Aorta (tissue), 5 donors: ENCODE measurements around the gene RCVRN. TPM values are rescaled to one million over a fixed set of nuclear protein-coding genes. Genes with fewer than 3 reads are reported as not detected.

Experiments
- ATAC-seq: fragments of 200-7000 bp; cut with Tn5 transposase; one replicate; pipeline ENCODE4 v1.9.1; 2022; ENCODE audit warnings: moderate library complexity; ENCODE audit not compliant: low FRiP score
- DNase-seq, 2 donors: peaks; one replicate each; pipeline ENCODE4 v3.0.0-alpha.2; 2020
- H3K27ac ChIP-seq, 2 donors: one replicate each; pipeline ENCODE4 v1.5.1; 2013; ENCODE audit warnings: low read length in 2 of 2, mild to moderate bottlenecking in 2 of 2, moderate library complexity in 2 of 2, control low read depth in 1 of 2, inconsistent platforms in 1 of 2, low read depth in 1 of 2
- H3K27me3 ChIP-seq, 2 donors: one replicate each; pipeline ENCODE4 v1.6.1; 2013; ENCODE audit warnings: control low read depth in 1 of 2, low read length in 1 of 2, mild to moderate bottlenecking in 1 of 2, moderate library complexity in 1 of 2; ENCODE audit not compliant: insufficient read depth in 2 of 2, control insufficient read depth in 1 of 2
- H3K36me3 ChIP-seq, 2 donors: one replicate each; pipeline ENCODE4 v1.6.1; 2013; ENCODE audit warnings: control low read depth in 1 of 2, low read length in 1 of 2, mild to moderate bottlenecking in 1 of 2; ENCODE audit not compliant: insufficient read depth in 2 of 2, control insufficient read depth in 1 of 2
- H3K4me1 ChIP-seq, 2 donors: one replicate each; pipeline ENCODE4 v1.6.1; 2013; ENCODE audit warnings: low read length in 2 of 2, control low read depth in 1 of 2, mild to moderate bottlenecking in 1 of 2, moderate library complexity in 1 of 2; ENCODE audit not compliant: insufficient read depth in 2 of 2, control insufficient read depth in 1 of 2
- H3K4me3 ChIP-seq, 2 donors: one replicate each; pipeline ENCODE4 v1.5.1; 2013; ENCODE audit warnings: low read length in 2 of 2, control low read depth in 1 of 2, mild to moderate bottlenecking in 1 of 2
- H3K9me3 ChIP-seq: one replicate; pipeline ENCODE4 v1.6.1; 2013; ENCODE audit warnings: mild to moderate bottlenecking, low read length; ENCODE audit not compliant: control insufficient read depth
- whole genome bisulfite sequencing, 2 donors: extraction: QIAGEN DNeasy Blood & Tissue Kit; methylation state at CpG; one replicate each; pipeline ENCODE4 v1.1.7; 2013; 5-methylcytosine and 5-hydroxymethylcytosine counted together
- intact Hi-C, 2 donors: fragments of 100-400 bp; cut with DNase I; formaldehyde crosslinking; loops; one replicate each; pipeline versions ENCODE4 v1.14.2 to v1.15.0; 2022
- polyA plus RNA-seq, 2 donors: library from polyadenylated mRNA; stranded (reverse); fragments of 200-250 nt; gene quantifications; one replicate each; pipeline ENCODE4 v1.2.3, GENCODE V29; 2013
- total RNA-seq, 2 donors: library from RNA; stranded (reverse); fragmentation: NEBNext Ultra II Directional; extraction: Animal tissue kit (Norgen Biotek cat#: 25700); gene quantifications; one replicate each; pipeline ENCODE4 v1.2.1, GENCODE V29; 2021
- donor health status: healthy with polysubstance abuse.
- donor health status: Bipolar disorder and iron deficiency.
- donor health status: DM: no; HTN: no; CAD: no.
- donor health status: DM: no; HTN: no; CAD: no.
- donor health status: DM: yes; HTN: yes; CAD: no.

Gene RCVRN
- total and polyA plus RNA-seq, 4 donors, result 0.23 to 1.0 TPM; not detected in 2

DNA sequence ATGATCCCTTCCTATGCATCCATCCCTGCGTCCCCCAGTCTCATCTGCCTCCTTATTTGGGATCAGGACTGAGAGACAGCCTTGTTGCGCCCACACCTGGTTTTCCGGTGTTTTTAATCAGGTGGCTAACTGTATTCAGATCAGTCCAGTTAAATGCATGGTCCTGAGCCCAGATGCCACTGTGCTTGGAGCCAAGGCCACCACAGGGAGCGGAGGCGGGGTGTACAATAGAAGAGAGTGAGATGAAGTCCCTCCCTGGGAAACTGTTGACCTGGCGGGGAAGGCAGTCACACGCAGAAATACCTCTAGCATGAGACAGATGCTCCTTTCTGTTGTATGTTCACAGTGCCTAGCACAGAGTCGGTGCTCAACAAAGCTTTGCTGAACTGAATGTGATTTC, 6.3 kb downstream of the RCVRN start:
- no peak for ATAC-seq
- 94% methylated on average over 8 of the region's 8 CpGs for WGBS, 2 donors
- Histone ChIP-seq H3K36me3 (no peaks in the 10 kb centered on the region), H3K27ac (no peak overlapping the region), H3K9me3 (peaks cover 2% of the 10 kb centered on the region), H3K27me3 (no peaks in the 10 kb centered on the region), H3K4me1 (no peaks in the 10 kb centered on the region), H3K4me3 (no peak overlapping the region)
- DNase-seq, result no peak
- intact Hi-C loops, result no loop called here

DNA sequence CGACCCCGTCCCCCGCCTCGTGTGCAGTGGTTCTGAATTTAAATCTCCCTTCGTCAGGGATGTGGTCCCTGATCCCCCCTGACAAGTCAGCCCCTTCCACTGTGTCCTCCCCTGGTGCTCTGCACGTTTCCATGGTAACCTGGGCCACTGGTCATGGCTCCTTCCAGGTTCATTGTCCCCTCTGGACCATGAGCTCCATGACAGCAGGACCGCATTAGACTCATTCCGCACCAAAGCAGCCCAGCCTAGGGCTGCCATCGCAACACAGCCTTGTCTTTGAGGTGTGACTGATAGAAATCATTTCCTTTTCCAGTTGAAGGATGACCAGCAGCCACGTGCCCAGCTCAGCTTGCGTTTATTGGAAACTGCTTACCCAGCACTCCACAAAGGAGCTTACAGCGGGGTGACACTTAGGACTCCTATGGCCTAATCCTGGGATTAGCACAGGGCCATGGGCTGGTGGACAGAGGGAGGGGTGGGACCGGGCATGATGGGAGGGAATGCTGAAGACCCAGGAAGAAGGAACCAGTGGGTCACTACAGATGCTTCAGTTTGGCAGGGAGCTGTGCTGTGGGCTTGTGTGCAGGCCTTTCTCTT, 7.6 kb downstream of the RCVRN start:
- Histone ChIP-seq H3K9me3 (peaks cover 2% of the 10 kb centered on the region), H3K27ac (no peak overlapping the region), H3K36me3 (no peaks in the 10 kb centered on the region), H3K4me1 (no peaks in the 10 kb centered on the region), H3K4me3 (no peak overlapping the region), H3K27me3 (no peaks in the 10 kb centered on the region)
- ATAC-seq (no peak), DNase-seq (no peak)
- intact Hi-C loops, result no loop called here
- 66 to 75% methylated on average over 13 of the region's 13 CpGs for WGBS, 2 donors

DNA sequence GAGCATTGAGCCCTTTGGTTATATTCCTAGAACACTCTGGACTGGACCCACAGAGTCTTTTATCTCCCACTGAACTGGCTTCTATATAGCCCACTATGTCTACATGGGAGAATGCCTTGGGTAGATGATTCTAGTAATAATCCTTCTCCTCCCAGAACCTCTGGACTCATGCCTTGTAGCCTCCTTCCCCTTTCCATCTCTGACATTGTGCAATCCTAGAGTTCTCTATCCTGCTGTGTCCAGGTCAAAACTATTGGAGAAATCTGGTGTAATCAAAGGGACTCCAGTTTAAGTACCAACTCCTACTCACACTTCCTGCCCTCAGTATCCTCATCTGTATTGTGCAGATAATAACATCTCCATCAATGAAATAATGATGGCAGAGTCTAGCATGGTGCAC, 9.1 kb downstream of the RCVRN start:
- H3K27me3 ChIP-seq, result no peaks in the 10 kb centered on the region

DNA sequence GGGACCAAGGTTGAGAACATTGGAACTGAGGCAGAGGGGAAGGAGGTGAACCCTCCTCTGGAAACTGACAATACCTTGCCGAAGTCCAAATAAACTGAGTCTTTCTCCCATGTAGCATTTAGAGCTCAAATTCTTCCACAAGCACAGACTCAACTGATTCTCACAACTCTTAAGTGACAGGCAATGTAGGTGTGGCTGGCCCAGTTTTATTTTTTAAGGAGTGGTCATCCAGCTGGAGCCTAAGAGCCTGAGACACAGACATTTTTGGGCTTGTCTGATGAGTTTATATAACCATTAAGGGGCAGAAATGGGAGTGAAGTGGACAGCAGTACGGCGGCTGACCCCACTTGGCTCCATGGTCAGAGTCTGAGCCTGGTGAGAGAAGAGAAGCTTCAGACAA, 10.8 kb downstream of the RCVRN start:
- H3K4me3 ChIP-seq, result no peak overlapping the region
- no peaks in the 10 kb centered on the region for H3K4me1 ChIP-seq
- intact Hi-C loops, result no loop called here
- H3K27ac ChIP-seq, result no peak overlapping the region
- WGBS, 2 donors, result 92 to 94% methylated on average over 3 of the region's 3 CpGs
- ATAC-seq, result no peak
- no peaks in the 10 kb centered on the region for H3K36me3 ChIP-seq
- H3K9me3 ChIP-seq, result peaks cover 2% of the 10 kb centered on the region
- no peaks in the 10 kb centered on the region for H3K27me3 ChIP-seq
- no peak for DNase-seq

More for the DNA sequence above, 9.1 kb downstream of the RCVRN start:
- DNase-seq, result no peak
- peaks cover 2% of the 10 kb centered on the region for H3K9me3 ChIP-seq
- no peak overlapping the region for H3K27ac ChIP-seq
- no peak for ATAC-seq
- no peak overlapping the region for H3K4me3 ChIP-seq
- no peaks in the 10 kb centered on the region for H3K36me3 ChIP-seq
- intact Hi-C loops, result no loop called here
- H3K4me1 ChIP-seq, result no peaks in the 10 kb centered on the region

DNA sequence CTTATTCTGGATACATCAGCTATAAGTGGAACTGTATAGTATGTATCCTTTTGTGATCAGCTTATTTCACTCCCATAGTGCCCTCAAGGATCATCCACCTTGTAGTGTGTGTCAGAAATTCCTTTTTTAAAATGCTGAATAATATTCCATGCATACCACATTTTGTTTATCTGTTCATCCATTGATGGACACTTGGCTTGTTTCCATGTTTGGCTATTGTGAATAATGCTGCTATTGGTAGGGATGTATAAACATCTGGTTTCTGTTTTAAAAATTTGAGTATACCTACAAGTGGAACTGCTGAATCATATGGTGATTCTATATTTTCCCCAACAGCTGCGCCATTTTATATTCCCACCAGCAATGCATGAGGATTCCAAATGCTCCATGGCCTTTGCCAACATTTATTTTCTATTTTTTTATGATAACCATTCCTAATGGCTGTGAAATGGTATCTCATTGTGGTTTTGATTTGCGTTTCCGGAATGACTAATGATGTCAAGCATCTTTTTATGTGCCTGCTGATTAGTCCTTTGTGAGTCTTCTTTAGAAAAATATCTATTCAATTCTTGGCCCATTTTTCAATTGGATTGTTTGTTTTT, 11.6 kb downstream of the RCVRN start:
- WGBS, 2 donors, result 63 to 81% methylated on average over 3 of the region's 3 CpGs
- intact Hi-C loops, result no loop called here
- ATAC-seq, result no peak
- Histone ChIP-seq H3K9me3 (peaks cover 2% of the 10 kb centered on the region), H3K4me1 (no peaks in the 10 kb centered on the region), H3K4me3 (no peak overlapping the region), H3K27me3 (no peaks in the 10 kb centered on the region), H3K36me3 (no peaks in the 10 kb centered on the region), H3K27ac (no peak overlapping the region)
- DNase-seq, result no peak

DNA sequence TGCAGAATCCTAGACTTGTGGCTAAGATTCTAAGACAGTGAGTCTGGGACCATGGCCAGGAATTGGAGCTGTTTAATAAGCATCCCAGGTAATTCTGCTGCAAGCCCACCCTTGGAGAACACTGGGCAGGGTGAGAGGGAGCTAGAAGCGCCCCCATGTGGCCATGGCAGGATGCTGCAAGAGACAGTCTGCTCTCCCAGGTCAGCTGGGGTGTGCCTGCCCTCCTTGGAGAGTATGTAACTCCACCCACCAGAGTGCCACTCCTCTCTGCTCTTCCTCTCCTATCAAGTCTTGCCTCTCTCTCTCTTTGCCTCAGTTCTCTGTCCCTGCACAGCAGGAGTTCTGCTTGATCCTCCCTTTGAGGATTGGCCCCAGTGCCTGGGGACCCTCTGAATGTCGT, 14.9 kb downstream of the RCVRN start:
- H3K4me1 ChIP-seq, result no peaks in the 10 kb centered on the region
- DNase-seq (no peak), ATAC-seq (no peak)
- H3K9me3 ChIP-seq, result peaks cover 6% of the 10 kb centered on the region
- intact Hi-C loops, result no loop called here
- no peak overlapping the region for H3K4me3 ChIP-seq
- H3K27ac ChIP-seq, result no peak overlapping the region
- no peaks in the 10 kb centered on the region for H3K27me3 ChIP-seq
- 11 to 12% methylated on average over 2 of the region's 2 CpGs for WGBS, 2 donors
- H3K36me3 ChIP-seq, result no peaks in the 10 kb centered on the region

DNA sequence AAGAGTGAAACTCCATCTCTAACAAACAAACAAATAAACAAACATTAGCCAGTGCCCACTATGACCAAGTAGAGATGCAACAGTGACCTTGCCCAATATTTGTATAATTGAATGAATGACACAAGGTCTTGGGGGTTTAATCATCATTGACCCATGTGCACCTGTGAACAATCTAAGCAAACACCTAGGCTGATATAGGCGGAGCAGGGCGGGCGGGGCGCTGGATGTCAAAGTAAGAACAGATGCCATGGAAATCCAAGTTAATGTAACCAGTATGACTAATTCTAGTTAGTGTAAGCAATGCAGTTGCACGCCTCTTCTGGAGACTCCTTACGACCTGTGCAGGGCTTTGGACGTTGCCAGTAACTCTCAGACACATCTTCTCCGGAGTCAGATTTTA, 17.6 kb downstream of the RCVRN start:
- no peaks in the 10 kb centered on the region for H3K27me3 ChIP-seq
- ATAC-seq (no peak), DNase-seq (no peak)
- H3K4me3 ChIP-seq, result no peak overlapping the region
- H3K36me3 ChIP-seq, result no peaks in the 10 kb centered on the region
- peaks cover 6% of the 10 kb centered on the region for H3K9me3 ChIP-seq
- intact Hi-C loops, result no loop called here
- no peak overlapping the region for H3K27ac ChIP-seq
- H3K4me1 ChIP-seq, result no peaks in the 10 kb centered on the region
- WGBS, 2 donors, result 84 to 89% methylated on average over 8 of the region's 8 CpGs

DNA sequence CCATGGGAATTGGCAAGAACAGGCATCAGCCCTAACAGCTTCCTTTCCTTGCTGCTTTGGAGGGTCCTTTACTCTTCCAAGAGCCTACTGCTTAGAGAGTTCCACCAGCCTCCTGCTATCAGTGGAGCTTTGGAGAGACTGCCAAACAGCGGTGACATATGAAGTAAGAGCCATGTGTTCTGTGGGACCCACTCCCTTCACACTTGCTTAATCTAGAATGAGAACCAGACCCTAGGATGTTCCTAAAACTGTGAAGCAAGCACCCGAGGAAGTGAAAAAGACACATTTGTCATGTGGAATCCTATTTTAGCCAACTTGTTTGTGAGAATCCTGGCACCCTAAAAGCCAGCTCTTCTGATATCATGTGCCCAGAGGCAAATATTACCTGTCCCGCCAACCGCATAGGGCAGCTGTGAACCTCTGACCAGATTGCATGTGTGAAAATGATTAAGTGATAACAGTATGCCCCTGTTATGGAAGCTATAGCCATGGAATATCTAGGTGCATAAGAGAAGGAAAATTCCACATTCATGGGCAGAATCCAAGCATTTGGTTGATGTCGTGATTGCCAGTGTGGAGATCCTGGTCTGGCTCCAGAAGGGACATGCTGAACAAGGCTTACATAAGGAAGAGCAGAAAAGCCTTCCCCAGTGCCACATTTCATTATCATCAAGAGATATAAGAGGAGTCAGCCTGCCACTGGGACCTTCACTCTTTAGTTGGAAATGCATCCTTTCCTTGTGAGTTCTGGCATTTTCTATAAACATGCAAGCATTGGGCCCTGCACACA, 18.7 kb downstream of the RCVRN start:
- Histone ChIP-seq H3K27ac (no peak overlapping the region), H3K4me3 (no peak overlapping the region), H3K9me3 (peaks cover 8% of the 10 kb centered on the region), H3K36me3 (no peaks in the 10 kb centered on the region), H3K27me3 (no peaks in the 10 kb centered on the region), H3K4me1 (no peaks in the 10 kb centered on the region)
- ATAC-seq (no peak), DNase-seq (no peak)
- intact Hi-C loops, result no loop called here
- WGBS, 2 donors, result 85 to 86% methylated on average over 5 of the region's 5 CpGs

DNA sequence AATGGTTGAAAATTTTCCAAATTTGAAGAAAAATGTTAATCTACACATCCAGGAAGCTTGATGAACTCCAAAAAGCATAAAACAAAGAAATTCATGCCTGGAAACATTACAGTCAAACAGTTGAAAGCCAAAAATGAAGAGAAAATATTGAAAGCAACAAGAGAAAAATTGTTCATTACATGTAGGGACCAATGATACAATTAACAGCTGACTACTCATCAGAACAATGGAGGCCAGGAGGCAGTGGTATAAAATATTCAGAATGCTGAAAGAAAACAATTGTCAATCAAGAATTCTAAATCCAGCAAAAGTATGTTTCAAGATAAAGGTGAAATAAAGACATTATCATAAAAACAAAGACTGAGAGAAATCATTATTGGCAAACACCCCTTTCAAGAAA, 21.6 kb downstream of the RCVRN start:
- H3K4me3 ChIP-seq, result no peak overlapping the region
- no peaks in the 10 kb centered on the region for H3K36me3 ChIP-seq
- peaks cover 8% of the 10 kb centered on the region for H3K9me3 ChIP-seq
- no peaks in the 10 kb centered on the region for H3K4me1 ChIP-seq
- no peak overlapping the region for H3K27ac ChIP-seq
- ATAC-seq (no peak), DNase-seq (no peak)
- H3K27me3 ChIP-seq, result no peaks in the 10 kb centered on the region
- intact Hi-C loops, result no loop called here
